Esophagus muscularis mucosa (tissue), 4 donors: ENCODE results near the gene KDF1. TPM values are rescaled to one million over a fixed set of nuclear protein-coding genes. Genes with fewer than 3 reads are reported as not detected.
A peak's percentile ranks its signal among the peaks of the same experiment; 100 is the strongest.

Source experiments
- DNase-seq: peaks from one replicate; pipeline ENCODE4 v3.0.0-alpha.2; 2017; ENCODE audit errors: extremely low spot score
- H3K27ac ChIP-seq, 4 donors: fragments of 200-600 bp; sonication (generic); replicated peaks in 1 of 4; 1 replicate in 3 of 4; 2 replicates in 1 of 4; pipeline ENCODE4 v1.5.1; 2016 to 2019; ENCODE audit warnings: mild to moderate bottlenecking in 1 of 4
- H3K27me3 ChIP-seq, 4 donors: fragments of 200-600 bp; sonication (generic); one replicate each; pipeline versions ENCODE4 v1.5.1 to v1.6.0; 2016 to 2019
- H3K36me3 ChIP-seq, 4 donors: fragments of 200-600 bp; sonication (generic); one replicate each; pipeline ENCODE4 v1.5.1; 2016 to 2019
- H3K4me1 ChIP-seq, 4 donors: fragments of 200-600 bp; sonication (generic); one replicate each; pipeline ENCODE4 v1.5.1; 2016 to 2019
- H3K4me3 ChIP-seq, 4 donors: fragments of 200-600 bp; sonication (generic); 1 replicate in 2 of 4; 2 replicates in 2 of 4; pipeline ENCODE4 v1.5.1; 2016 to 2019; ENCODE audit warnings: mild to moderate bottlenecking in 4 of 4, moderate library complexity in 1 of 4
- H3K9me3 ChIP-seq, 4 donors: fragments of 200-600 bp; sonication (generic); 1 replicate in 3 of 4; 2 replicates in 1 of 4; pipeline ENCODE4 v1.5.1; 2016 to 2019
- EP300 ChIP-seq: sonication (generic); formaldehyde crosslinking; IDR thresholded peaks from one replicate; pipeline ENCODE4 v1.6.1; 2017; ENCODE audit warnings: antibody characterized with exemption
- POLR2A ChIP-seq: fragments of 450-650 bp; IDR thresholded peaks from one replicate; pipeline ENCODE4 v1.6.1; 2017; ENCODE audit warnings: antibody characterized with exemption, moderate library complexity, mild to moderate bottlenecking, low read depth
- POLR2AphosphoS5 ChIP-seq, 2 donors: sonication (generic); formaldehyde crosslinking; IDR thresholded peaks; one replicate each; pipeline ENCODE4 v1.6.1; 2017; ENCODE audit warnings: antibody characterized with exemption in 2 of 2
- WGBS: methylation state at CpG from one replicate; pipeline ENCODE4 v1.1.5; 2018; 5-methylcytosine and 5-hydroxymethylcytosine counted together
- intact Hi-C: fragments of 100-400 bp; cut with DNase I; formaldehyde crosslinking; loops from one replicate; pipeline ENCODE4 v1.15.1; 2023
- total RNA-seq, 4 donors: library from RNA; depleted of rRNA; stranded (reverse); fragments of >200 nt; gene quantifications; one replicate each; pipeline versions ENCODE4 v1.1.0 to v1.2.1, GENCODE V29; 2016
- TF ChIP-seq, protein P1 (sequence below), 3 experiments: fragments of 200-600 bp in 2 of 3; fragments of 450-650 bp in 1 of 3; sonication (generic) in 2 of 3; IDR thresholded peaks; one replicate each; pipeline ENCODE4 v1.5.1; 2017 to 2019; ENCODE audit warnings: antibody characterized with exemption in 3 of 3, mild to moderate bottlenecking in 2 of 3, moderate library complexity in 1 of 3

The KDF1 gene
- total RNA-seq, 4 donors from 2014 or later: 0.33 to 0.42 TPM; not detected in 2

- WGBS: 95% methylated on average over 3 of the region's 3 CpGs
- TF ChIP-seq, protein P1, sequence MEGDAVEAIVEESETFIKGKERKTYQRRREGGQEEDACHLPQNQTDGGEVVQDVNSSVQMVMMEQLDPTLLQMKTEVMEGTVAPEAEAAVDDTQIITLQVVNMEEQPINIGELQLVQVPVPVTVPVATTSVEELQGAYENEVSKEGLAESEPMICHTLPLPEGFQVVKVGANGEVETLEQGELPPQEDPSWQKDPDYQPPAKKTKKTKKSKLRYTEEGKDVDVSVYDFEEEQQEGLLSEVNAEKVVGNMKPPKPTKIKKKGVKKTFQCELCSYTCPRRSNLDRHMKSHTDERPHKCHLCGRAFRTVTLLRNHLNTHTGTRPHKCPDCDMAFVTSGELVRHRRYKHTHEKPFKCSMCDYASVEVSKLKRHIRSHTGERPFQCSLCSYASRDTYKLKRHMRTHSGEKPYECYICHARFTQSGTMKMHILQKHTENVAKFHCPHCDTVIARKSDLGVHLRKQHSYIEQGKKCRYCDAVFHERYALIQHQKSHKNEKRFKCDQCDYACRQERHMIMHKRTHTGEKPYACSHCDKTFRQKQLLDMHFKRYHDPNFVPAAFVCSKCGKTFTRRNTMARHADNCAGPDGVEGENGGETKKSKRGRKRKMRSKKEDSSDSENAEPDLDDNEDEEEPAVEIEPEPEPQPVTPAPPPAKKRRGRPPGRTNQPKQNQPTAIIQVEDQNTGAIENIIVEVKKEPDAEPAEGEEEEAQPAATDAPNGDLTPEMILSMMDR (IDR thresholded peaks at IDR 0.05): no peak
- TF ChIP-seq POLR2AphosphoS5 (IDR thresholded peaks at IDR 0.05) (no peak), POLR2A (no peak), EP300 (no peak)
- Histone ChIP-seq H3K27me3 (no peaks in the 10 kb centered on the region), H3K36me3 (peaks cover 0 to 7% (median 0%) of the 10 kb centered on the region in 4 donors), H3K9me3 (no peaks in the 10 kb centered on the region), H3K27ac (no peak overlapping the region), H3K4me3 (no peak overlapping the region), H3K4me1 (no peaks in the 10 kb centered on the region)
- no peak for DNase-seq
- intact Hi-C loops: no loop called here
Measured at GRCh38 chr1:26909951-26910342, 50.3 kb downstream of the KDF1 start.

DNA sequence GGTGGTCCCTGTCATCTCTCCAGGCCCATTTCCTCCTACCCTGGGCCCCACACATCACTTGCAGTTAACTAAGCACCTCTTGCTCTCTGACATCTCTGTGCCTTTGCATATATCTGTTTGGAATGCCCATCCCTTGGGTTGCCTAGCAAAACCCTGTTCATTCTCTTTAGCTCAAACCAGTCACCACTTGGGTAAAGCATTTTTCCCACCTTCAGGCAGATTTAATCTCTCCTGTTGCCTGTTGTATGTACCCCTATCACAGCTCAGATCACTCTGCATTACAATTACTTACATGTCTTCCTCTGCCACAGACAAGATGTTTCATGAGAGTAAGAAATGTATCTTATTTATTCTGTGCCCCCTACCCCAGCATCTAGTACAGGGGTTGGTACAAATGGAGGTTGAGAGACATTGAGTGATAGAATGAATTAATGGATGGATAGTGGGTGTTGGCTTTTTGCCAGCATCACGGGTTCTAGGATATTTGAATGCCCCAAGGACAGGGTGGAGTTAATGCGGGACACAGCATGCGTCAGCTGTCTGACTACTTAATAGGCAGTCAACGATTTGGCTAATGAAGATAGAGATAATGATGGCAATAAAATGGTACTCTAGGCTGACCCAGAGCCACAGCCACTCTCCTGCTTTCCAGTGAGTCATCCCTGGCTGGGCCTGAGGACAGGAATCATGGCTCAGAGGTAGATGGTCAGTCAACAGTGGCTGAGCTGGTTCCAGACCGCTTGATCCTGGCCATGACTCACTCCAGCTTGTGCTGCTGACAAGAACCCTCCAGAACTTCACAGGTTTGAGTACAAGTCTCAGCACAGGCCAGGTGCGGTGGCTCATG lies 53.0 kb downstream of the KDF1 start:
- Histone ChIP-seq H3K27me3 (no peaks in the 10 kb centered on the region), H3K27ac (no peak overlapping the region), H3K4me3 (no peak overlapping the region), H3K4me1 (no peaks in the 10 kb centered on the region), H3K36me3 (peaks cover 0 to 7% (median 0%) of the 10 kb centered on the region in 4 donors), H3K9me3 (no peaks in the 10 kb centered on the region)
- DNase-seq: no peak
- 71% methylated on average over 6 of the region's 6 CpGs for WGBS
- TF ChIP-seq, protein P1 (IDR thresholded peaks at IDR 0.05): no peak
- no peak for TF ChIP-seq EP300
- TF ChIP-seq POLR2A: no peak
- no peak for TF ChIP-seq POLR2AphosphoS5 (IDR thresholded peaks at IDR 0.05)
- intact Hi-C loops: no loop called here

DNA sequence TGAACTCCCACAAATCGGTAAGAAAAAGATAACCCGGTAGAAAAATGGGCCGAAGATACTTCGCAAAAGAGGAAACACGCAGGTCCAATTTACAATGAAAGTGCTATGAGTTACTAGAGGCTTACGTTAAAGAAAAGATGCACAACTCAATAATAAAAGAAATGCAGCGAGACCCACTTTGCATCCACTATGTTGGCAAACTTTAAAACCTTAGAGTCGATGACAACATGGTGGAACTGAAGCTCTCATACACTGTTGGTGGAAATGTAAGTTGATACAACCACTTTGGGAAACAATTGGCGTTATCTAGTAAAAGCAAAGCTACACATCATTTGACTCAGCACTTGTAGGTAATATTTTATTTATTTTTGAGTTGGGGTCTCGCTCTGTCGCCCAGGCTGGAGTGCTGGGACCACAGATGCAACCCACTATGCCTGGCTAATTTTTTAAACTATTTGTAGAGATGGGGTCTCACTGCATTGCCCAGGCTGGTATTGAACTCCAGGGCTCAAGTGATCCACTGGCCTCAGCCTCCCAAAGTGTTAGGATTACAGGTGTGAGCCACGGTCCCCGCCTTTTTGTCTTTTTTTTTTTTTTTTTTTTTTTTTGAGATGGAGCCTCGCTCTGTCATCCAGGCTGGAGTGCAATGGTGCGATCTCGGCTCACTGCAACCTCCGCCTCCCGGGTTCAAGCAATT lies 59.3 kb downstream of the KDF1 start:
- Histone ChIP-seq H3K9me3 (no peaks in the 10 kb centered on the region), H3K36me3 (peaks cover 11 to 31% (median 25%) of the 10 kb centered on the region in 4 donors), H3K27ac (peak overlapping the region; percentile 76 to 81 (median 78)), H3K27me3 (no peaks in the 10 kb centered on the region), H3K4me1 (peaks cover 13 to 29% (median 23%) of the 10 kb centered on the region in 4 donors), H3K4me3 (peak overlapping the region; percentile 75 to 87 (median 76))
- WGBS: 72% methylated on average over 18 of the region's 18 CpGs
- no peak for TF ChIP-seq POLR2AphosphoS5 (IDR thresholded peaks at IDR 0.05)
- TF ChIP-seq POLR2A: no peak
- TF ChIP-seq EP300: no peak
- TF ChIP-seq, protein P1 (IDR thresholded peaks at IDR 0.05): no peak
- intact Hi-C loops: no loop called here
- no peak for DNase-seq

DNA sequence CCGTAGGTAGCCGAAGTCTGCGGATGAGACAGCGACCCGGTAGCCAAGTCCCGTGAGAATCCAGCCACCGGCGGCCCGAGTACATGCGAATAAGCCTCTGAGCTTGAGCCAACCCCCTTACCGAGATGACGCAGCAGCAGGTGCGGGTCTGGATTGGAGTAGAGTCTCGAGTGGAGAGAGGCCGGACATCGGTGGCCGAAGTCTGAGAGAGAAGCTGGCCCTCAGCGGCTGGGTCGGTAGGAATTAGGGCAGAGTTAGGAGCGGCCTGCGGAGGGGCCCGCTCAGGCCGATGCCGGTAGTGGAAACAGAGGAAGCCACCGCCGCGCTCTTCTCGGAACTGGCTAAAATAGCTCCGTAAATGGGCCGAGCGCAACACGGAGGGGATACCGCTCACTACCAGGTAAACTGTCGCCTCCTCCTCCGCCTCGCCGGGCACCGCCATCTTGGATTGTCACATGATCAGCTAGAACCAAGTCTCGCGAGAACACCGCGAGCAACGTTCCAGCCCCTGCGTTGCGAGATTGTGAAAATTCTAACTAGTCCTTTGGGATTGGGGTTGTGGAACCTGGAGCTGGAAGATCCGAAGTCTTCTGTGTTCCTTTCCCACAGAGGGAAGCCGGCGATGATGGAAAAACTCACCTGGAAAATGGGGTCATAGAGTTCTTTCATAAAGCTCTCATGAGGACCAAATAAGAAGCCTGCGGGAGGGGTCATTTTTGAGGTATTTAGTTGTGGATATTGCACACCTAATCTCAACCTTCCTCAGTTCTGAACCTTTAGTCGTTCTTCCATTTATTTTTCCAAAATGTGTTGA lies 60.1 kb downstream of the KDF1 start, which contains the start of gene GPATCH3:
Gene GPATCH3 (minus strand): TSS at position 467 of the 814 bp plus-strand sequence. CDS start 25 bp downstream, at position 442.
- Histone ChIP-seq H3K27ac (peak within 1 kb of the TSS; percentile 76 to 81 (median 78)), H3K27me3 (no peaks in the 10 kb centered on the region), H3K4me1 (peaks cover 13 to 29% (median 23%) of the 10 kb centered on the region in 4 donors), H3K9me3 (no peaks in the 10 kb centered on the region), H3K36me3 (peaks cover 15 to 38% (median 32%) of the 10 kb centered on the region in 4 donors), H3K4me3 (peak within 1 kb of the TSS; percentile 75 to 87 (median 76))
- peak; percentile 98 for DNase-seq
- intact Hi-C loops: no loop called here
- TF ChIP-seq, protein P1 (IDR thresholded peaks at IDR 0.05): no peak
- TF ChIP-seq EP300: no peak
- peak; percentile 81 to 89 for TF ChIP-seq POLR2AphosphoS5 (IDR thresholded peaks at IDR 0.05)
- no peak for TF ChIP-seq POLR2A
- under 1% methylated on average over 39 of the region's 50 CpGs for WGBS
